Tibial nerve (tissue), 4 donors: ENCODE results near the gene PPP6R1. TPM values are rescaled to one million over a fixed set of nuclear protein-coding genes. Genes with fewer than 3 reads are reported as not detected.

Source experiments
- DNase-seq, 2 donors: peaks; one replicate each; pipeline ENCODE4 v3.0.0-alpha.2; 2019; ENCODE audit warnings: low spot score in 2 of 2
- H3K27ac ChIP-seq, 4 donors: fragments of 200-600 bp; sonication (generic) in 3 of 4; one replicate each; pipeline ENCODE4 v1.5.1; 2017 to 2019; ENCODE audit warnings: mild to moderate bottlenecking in 1 of 4
- H3K27me3 ChIP-seq, 2 donors: fragments of 200-600 bp; sonication (generic) in 1 of 2; one replicate each; pipeline versions ENCODE4 v1.5.1 to v1.6.0; 2017 to 2019
- H3K36me3 ChIP-seq, 3 donors: fragments of 200-600 bp; sonication (generic); one replicate each; pipeline ENCODE4 v1.5.1; 2018 to 2019
- H3K4me1 ChIP-seq, 4 donors: fragments of 200-600 bp; sonication (generic) in 3 of 4; one replicate each; pipeline ENCODE4 v1.5.1; 2017 to 2019
- H3K4me3 ChIP-seq, 4 donors: fragments of 200-600 bp; sonication (generic) in 3 of 4; one replicate each; pipeline ENCODE4 v1.5.1; 2017 to 2019; ENCODE audit warnings: mild to moderate bottlenecking in 1 of 4, moderate library complexity in 1 of 4
- H3K9me3 ChIP-seq, 4 donors: fragments of 200-600 bp; sonication (generic) in 3 of 4; one replicate each; pipeline ENCODE4 v1.5.1; 2017 to 2019
- CTCF ChIP-seq, 5 experiments: fragments of 200-600 bp in 3 of 5; fragments of 450-650 bp in 2 of 5; sonication (generic) in 3 of 5; IDR thresholded peaks; one replicate each; pipeline ENCODE4 v1.5.1; 2016 to 2019; ENCODE audit warnings: antibody characterized with exemption in 5 of 5, mild to moderate bottlenecking in 3 of 5, moderate library complexity in 2 of 5
- EP300 ChIP-seq, 2 donors: sonication (generic); formaldehyde crosslinking; IDR thresholded peaks; one replicate each; pipeline ENCODE4 v1.6.1; 2017; ENCODE audit warnings: antibody characterized with exemption in 2 of 2, mild to moderate bottlenecking in 1 of 2
- POLR2A ChIP-seq, 2 donors: fragments of 450-650 bp; IDR thresholded peaks; one replicate each; pipeline ENCODE4 v1.6.1; 2017; ENCODE audit warnings: antibody characterized with exemption in 2 of 2, mild to moderate bottlenecking in 2 of 2, moderate library complexity in 2 of 2
- WGBS, 2 donors: methylation state at CpG; one replicate each; pipeline ENCODE4 v1.1.5; 2018; 5-methylcytosine and 5-hydroxymethylcytosine counted together
- total RNA-seq, 4 donors: library from RNA; depleted of rRNA; stranded (reverse); fragments of >200 nt; gene quantifications; one replicate each; pipeline ENCODE4 v1.1.0, GENCODE V29; 2016

PPP6R1 gene
- total RNA-seq, 4 donors from 2014 or later: 35.4 to 56.7 (median 40.7) TPM

- no peaks in the 10 kb centered on the region for H3K4me1 ChIP-seq
- H3K4me3 ChIP-seq: no peak overlapping the region
- no peak overlapping the region for H3K27ac ChIP-seq
- H3K27me3 ChIP-seq: no peaks in the 10 kb centered on the region
- no peaks in the 10 kb centered on the region for H3K9me3 ChIP-seq
- TF ChIP-seq POLR2A (IDR thresholded peaks at IDR 0.05) (no peak), EP300 (IDR thresholded peaks at IDR 0.05) (no peak), CTCF (IDR thresholded peaks at IDR 0.05) (no peak)
- WGBS, 2 donors: 92 to 93% methylated on average over 9 to 12 of the region's 12 CpGs
- DNase-seq: no peak
- H3K36me3 ChIP-seq: peaks cover 0 to 60% (median 0%) of the 10 kb centered on the region in 3 donors
Measured at GRCh38 chr19:55265723-55266386, 7.0 kb upstream of the PPP6R1 start.

GRCh38 chr19:55265173-55265572 is 6.4 kb upstream of the PPP6R1 start:
- 86 to 91% methylated on average over 15 to 16 of the region's 16 CpGs for WGBS, 2 donors
- Histone ChIP-seq H3K9me3 (no peaks in the 10 kb centered on the region), H3K27me3 (no peaks in the 10 kb centered on the region), H3K36me3 (peaks cover 0 to 53% (median 0%) of the 10 kb centered on the region in 3 donors), H3K4me1 (peaks cover 0 to 2% (median 1%) of the 10 kb centered on the region in 4 donors), H3K4me3 (no peak overlapping the region), H3K27ac (no peak overlapping the region)
- DNase-seq: no peak
- TF ChIP-seq CTCF (IDR thresholded peaks at IDR 0.05) (no peak), EP300 (IDR thresholded peaks at IDR 0.05) (no peak), POLR2A (IDR thresholded peaks at IDR 0.05) (no peak)

- DNase-seq: no peak
- Histone ChIP-seq H3K27me3 (no peaks in the 10 kb centered on the region), H3K4me3 (no peak overlapping the region), H3K4me1 (peaks cover 0 to 9% (median 8%) of the 10 kb centered on the region in 4 donors), H3K27ac (no peak overlapping the region), H3K9me3 (no peaks in the 10 kb centered on the region), H3K36me3 (peaks cover 0 to 46% (median 0%) of the 10 kb centered on the region in 3 donors)
- 79 to 86% methylated on average over 5 of the region's 5 CpGs for WGBS, 2 donors
- TF ChIP-seq CTCF (IDR thresholded peaks at IDR 0.05): no peak
- no peak for TF ChIP-seq EP300 (IDR thresholded peaks at IDR 0.05)
- no peak for TF ChIP-seq POLR2A (IDR thresholded peaks at IDR 0.05)
Measured at GRCh38 chr19:55264531-55264930, 5.7 kb upstream of the PPP6R1 start.

GRCh38 chr19:55262359-55262758 is 3.5 kb upstream of the PPP6R1 start:
- Histone ChIP-seq H3K36me3 (peaks cover 0 to 28% (median 0%) of the 10 kb centered on the region in 3 donors), H3K4me1 (peaks cover 0 to 16% (median 10%) of the 10 kb centered on the region in 4 donors), H3K27ac (no peak overlapping the region), H3K9me3 (no peaks in the 10 kb centered on the region), H3K27me3 (no peaks in the 10 kb centered on the region), H3K4me3 (no peak overlapping the region)
- WGBS, 2 donors: 93 to 95% methylated on average over 9 of the region's 9 CpGs
- DNase-seq: no peak
- TF ChIP-seq CTCF (IDR thresholded peaks at IDR 0.05) (no peak), POLR2A (IDR thresholded peaks at IDR 0.05) (no peak), EP300 (IDR thresholded peaks at IDR 0.05) (no peak)

- DNase-seq: no peak
- Histone ChIP-seq H3K27me3 (no peaks in the 10 kb centered on the region), H3K36me3 (peaks cover 0 to 25% (median 0%) of the 10 kb centered on the region in 3 donors), H3K4me3 (no peak overlapping the region), H3K9me3 (no peaks in the 10 kb centered on the region), H3K4me1 (peaks cover 0 to 23% (median 17%) of the 10 kb centered on the region in 4 donors), H3K27ac (no peak overlapping the region)
- WGBS, 2 donors: 86 to 89% methylated on average over 13 of the region's 13 CpGs
- TF ChIP-seq EP300 (IDR thresholded peaks at IDR 0.05) (no peak), POLR2A (IDR thresholded peaks at IDR 0.05) (no peak), CTCF (IDR thresholded peaks at IDR 0.05) (no peak)
Measured at GRCh38 chr19:55261671-55262126, 2.9 kb upstream of the PPP6R1 start.
